Measurements from ENCODE around the gene JAZF1. TPM values are rescaled to one million over a fixed set of nuclear protein-coding genes. Genes with fewer than 3 reads are reported as not detected.

Gene JAZF1
- total RNA-seq, 2 donors from 2014 or later: 9.3 to 37.4 TPM

- Histone ChIP-seq H3K4me3 (no peak overlapping the region), H3K9me3 (no peaks in the 10 kb centered on the region), H3K36me3 (no peaks in the 10 kb centered on the region), H3K27ac (no peak overlapping the region), H3K27me3 (replicated peaks; ENCODE audit: insufficient read depth) (no peaks in the 10 kb centered on the region), H3K4me1 (replicated peaks) (peaks cover 10% of the 10 kb centered on the region)
- intact Hi-C loops (cut with DNase I): no loop called here
- TF ChIP-seq POLR2A (IDR thresholded peaks at IDR 0.05) (no peak), POLR2AphosphoS5 (IDR thresholded peaks at IDR 0.05) (no peak)
- TF ChIP-seq, protein P1, sequence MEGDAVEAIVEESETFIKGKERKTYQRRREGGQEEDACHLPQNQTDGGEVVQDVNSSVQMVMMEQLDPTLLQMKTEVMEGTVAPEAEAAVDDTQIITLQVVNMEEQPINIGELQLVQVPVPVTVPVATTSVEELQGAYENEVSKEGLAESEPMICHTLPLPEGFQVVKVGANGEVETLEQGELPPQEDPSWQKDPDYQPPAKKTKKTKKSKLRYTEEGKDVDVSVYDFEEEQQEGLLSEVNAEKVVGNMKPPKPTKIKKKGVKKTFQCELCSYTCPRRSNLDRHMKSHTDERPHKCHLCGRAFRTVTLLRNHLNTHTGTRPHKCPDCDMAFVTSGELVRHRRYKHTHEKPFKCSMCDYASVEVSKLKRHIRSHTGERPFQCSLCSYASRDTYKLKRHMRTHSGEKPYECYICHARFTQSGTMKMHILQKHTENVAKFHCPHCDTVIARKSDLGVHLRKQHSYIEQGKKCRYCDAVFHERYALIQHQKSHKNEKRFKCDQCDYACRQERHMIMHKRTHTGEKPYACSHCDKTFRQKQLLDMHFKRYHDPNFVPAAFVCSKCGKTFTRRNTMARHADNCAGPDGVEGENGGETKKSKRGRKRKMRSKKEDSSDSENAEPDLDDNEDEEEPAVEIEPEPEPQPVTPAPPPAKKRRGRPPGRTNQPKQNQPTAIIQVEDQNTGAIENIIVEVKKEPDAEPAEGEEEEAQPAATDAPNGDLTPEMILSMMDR (IDR thresholded peaks at IDR 0.05): no peak
- DNase-seq (ENCODE audit: low spot score): no peak
- whole genome bisulfite sequencing: 40% methylated on average over 2 of the region's 2 CpGs
Observed at GRCh38 chr7:27998382-27998781, 182.2 kb downstream of the JAZF1 start.

DNA sequence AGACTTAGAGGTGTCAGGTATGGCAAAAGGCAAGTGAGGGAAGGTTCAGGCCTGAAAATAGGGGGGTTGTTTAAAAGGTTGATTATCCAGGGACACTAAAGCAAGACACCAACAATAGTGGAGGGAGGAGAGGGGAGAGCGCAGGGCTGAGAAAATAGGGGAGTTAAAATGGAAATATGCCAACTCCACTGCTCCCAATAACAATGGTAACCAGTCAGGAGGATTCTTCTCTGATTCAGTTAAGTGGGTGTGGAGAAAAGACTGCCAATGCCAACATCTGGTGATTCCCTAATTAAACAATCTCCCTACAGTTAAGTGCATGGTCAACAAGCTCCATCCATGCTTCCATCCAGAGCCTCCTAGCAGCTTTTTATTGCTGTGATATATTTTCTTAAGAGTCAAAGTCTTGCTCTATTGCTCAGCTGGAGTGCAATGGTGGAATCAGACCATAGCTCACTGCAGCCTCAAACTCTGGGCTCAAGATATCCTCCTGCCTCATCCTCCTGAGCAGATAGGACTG, 183.3 kb downstream of the JAZF1 start:
- Histone ChIP-seq H3K9me3 (no peaks in the 10 kb centered on the region), H3K4me3 (no peak overlapping the region), H3K4me1 (replicated peaks) (peaks cover 10% of the 10 kb centered on the region), H3K27me3 (replicated peaks; ENCODE audit: insufficient read depth) (no peaks in the 10 kb centered on the region), H3K27ac (no peak overlapping the region), H3K36me3 (no peaks in the 10 kb centered on the region)
- intact Hi-C loops (cut with DNase I): no loop called here
- TF ChIP-seq, protein P1 (IDR thresholded peaks at IDR 0.05): no peak
- TF ChIP-seq POLR2AphosphoS5 (IDR thresholded peaks at IDR 0.05): no peak
- TF ChIP-seq POLR2A (IDR thresholded peaks at IDR 0.05): no peak
- DNase-seq (ENCODE audit: low spot score): no peak
- WGBS: 96% methylated on average over 1 of the region's 1 CpG

GRCh38 chr7:27996141-27996540, 184.5 kb downstream of the JAZF1 start:
- no peak overlapping the region for H3K27ac ChIP-seq
- no peak overlapping the region for H3K4me3 ChIP-seq
- TF ChIP-seq, protein P1 (IDR thresholded peaks at IDR 0.05): no peak
- TF ChIP-seq POLR2A (IDR thresholded peaks at IDR 0.05) (no peak), POLR2AphosphoS5 (IDR thresholded peaks at IDR 0.05) (no peak)
- intact Hi-C loops (cut with DNase I): no loop called here
- WGBS: 90% methylated on average over 7 of the region's 7 CpGs
- H3K4me1 ChIP-seq (replicated peaks): peaks cover 10% of the 10 kb centered on the region
- H3K9me3 ChIP-seq: no peaks in the 10 kb centered on the region
- no peak for DNase-seq (ENCODE audit: low spot score)
- H3K36me3 ChIP-seq: no peaks in the 10 kb centered on the region
- H3K27me3 ChIP-seq (replicated peaks; ENCODE audit: insufficient read depth): no peaks in the 10 kb centered on the region

GRCh38 chr7:27995228-27995627, 185.4 kb downstream of the JAZF1 start:
- intact Hi-C loops (cut with DNase I): no loop called here
- no peaks in the 10 kb centered on the region for H3K36me3 ChIP-seq
- no peaks in the 10 kb centered on the region for H3K27me3 ChIP-seq (replicated peaks; ENCODE audit: insufficient read depth)
- no peak overlapping the region for H3K27ac ChIP-seq
- no peak for DNase-seq (ENCODE audit: low spot score)
- H3K4me3 ChIP-seq: no peak overlapping the region
- no peaks in the 10 kb centered on the region for H3K9me3 ChIP-seq
- peaks cover 10% of the 10 kb centered on the region for H3K4me1 ChIP-seq (replicated peaks)
- TF ChIP-seq, protein P1 (IDR thresholded peaks at IDR 0.05): no peak
- TF ChIP-seq POLR2AphosphoS5 (IDR thresholded peaks at IDR 0.05) (no peak), POLR2A (IDR thresholded peaks at IDR 0.05) (no peak)
- 84% methylated on average over 3 of the region's 3 CpGs for WGBS

- intact Hi-C loops (cut with DNase I): no loop called here
- TF ChIP-seq, protein P1 (IDR thresholded peaks at IDR 0.05): no peak
- no peak for TF ChIP-seq POLR2A (IDR thresholded peaks at IDR 0.05)
- TF ChIP-seq POLR2AphosphoS5 (IDR thresholded peaks at IDR 0.05): no peak
- Histone ChIP-seq H3K4me1 (replicated peaks) (peaks cover 10% of the 10 kb centered on the region), H3K36me3 (no peaks in the 10 kb centered on the region), H3K27me3 (replicated peaks; ENCODE audit: insufficient read depth) (no peaks in the 10 kb centered on the region), H3K27ac (no peak overlapping the region), H3K4me3 (no peak overlapping the region), H3K9me3 (no peaks in the 10 kb centered on the region)
- DNase-seq (ENCODE audit: low spot score): no peak
- WGBS: 23% methylated on average over 2 of the region's 2 CpGs
Observed at GRCh38 chr7:27994639-27995038, 186.0 kb downstream of the JAZF1 start.

Measured in prostate gland (tissue), 2 donors.